ENCODE measurements around the gene ARID1B. TPM values are rescaled to one million over a fixed set of nuclear protein-coding genes. Genes with fewer than 3 reads are reported as not detected.

Gene ARID1B
- total RNA-seq, 1 donor from 2014 or later = 155 TPM

DNA sequence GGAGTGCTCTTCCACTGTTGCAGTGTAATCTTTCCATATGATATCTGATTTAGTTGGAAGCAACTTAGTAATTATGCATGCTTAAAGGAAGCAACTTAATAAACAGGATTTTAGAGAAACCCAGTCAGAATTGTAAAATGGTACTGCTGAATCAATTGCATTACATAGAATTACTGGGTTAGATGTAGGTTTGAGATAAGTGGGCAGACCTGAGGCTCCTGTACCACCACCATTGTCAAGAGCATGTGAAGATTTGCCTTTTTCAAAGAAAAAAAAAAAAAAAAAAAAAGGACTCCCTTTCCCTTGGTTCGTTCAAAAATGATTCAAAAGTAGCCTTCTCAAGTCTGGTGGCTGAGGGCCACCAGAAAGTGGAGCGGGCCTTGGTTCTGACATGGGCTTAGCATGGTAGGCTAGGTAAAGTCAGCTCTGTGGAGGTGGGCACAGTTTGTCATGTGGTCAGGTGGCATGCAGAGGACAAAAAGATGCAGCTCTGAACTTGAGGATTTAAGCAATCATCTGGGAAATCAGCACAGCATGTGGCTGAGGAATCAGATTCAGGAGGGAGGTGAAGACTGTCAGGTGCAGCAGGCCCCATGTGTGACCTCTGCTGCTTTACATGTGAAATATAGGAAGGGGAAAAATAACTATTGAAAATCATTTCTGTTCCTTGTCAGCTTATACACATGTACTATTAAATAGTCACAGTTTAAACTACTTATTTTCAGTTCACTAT is 32.4 kb downstream of the ARID1B start:
- H3K27me3 Mint-ChIP-seq (ENCODE audit: low read depth) = no peaks in the 10 kb centered on the region
- TF ChIP-seq, protein P1, sequence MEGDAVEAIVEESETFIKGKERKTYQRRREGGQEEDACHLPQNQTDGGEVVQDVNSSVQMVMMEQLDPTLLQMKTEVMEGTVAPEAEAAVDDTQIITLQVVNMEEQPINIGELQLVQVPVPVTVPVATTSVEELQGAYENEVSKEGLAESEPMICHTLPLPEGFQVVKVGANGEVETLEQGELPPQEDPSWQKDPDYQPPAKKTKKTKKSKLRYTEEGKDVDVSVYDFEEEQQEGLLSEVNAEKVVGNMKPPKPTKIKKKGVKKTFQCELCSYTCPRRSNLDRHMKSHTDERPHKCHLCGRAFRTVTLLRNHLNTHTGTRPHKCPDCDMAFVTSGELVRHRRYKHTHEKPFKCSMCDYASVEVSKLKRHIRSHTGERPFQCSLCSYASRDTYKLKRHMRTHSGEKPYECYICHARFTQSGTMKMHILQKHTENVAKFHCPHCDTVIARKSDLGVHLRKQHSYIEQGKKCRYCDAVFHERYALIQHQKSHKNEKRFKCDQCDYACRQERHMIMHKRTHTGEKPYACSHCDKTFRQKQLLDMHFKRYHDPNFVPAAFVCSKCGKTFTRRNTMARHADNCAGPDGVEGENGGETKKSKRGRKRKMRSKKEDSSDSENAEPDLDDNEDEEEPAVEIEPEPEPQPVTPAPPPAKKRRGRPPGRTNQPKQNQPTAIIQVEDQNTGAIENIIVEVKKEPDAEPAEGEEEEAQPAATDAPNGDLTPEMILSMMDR (IDR thresholded peaks at IDR 0.05; ENCODE audit: unreplicated experiment) = no peak
- H3K4me1 Mint-ChIP-seq = peaks cover 27% of the 10 kb centered on the region
- H3K36me3 Mint-ChIP-seq = peaks cover 3% of the 10 kb centered on the region
- H3K9me3 Mint-ChIP-seq = no peaks in the 10 kb centered on the region
- peak overlapping the region; percentile 38 for H3K27ac Mint-ChIP-seq
- no peak for DNase-seq (ENCODE audit: low spot score in 2 of 2, unreplicated experiment in 2 of 2)
- H3K4me3 Mint-ChIP-seq = no peak overlapping the region

DNA sequence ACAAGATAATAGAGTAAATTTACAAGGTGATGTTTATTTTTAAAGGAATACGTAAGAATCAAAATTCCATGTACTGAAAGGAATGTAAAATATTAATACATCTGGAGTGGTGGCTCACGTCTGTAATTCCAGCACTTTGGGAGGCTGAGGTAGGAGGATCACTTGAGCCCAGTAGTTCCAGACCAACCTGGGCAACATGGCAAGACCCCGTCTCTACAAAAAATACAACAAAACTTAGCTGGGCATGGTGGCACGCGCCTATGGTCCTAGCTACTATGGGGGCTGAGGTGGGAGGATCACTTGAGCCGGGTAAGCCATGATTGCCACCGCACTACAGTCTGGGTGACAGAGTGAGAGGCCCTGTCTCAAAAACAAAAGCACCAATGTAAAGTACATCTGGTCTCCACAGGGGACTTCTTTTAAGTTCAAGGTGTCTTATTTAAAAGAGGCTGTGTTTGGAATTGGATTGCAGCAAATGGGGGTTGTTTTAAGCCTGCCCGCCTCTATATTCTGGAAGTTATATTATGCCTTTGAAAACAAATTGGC is 36.9 kb downstream of the ARID1B start:
- TF ChIP-seq, protein P1 (IDR thresholded peaks at IDR 0.05; ENCODE audit: unreplicated experiment) = no peak
- Mint-ChIP-seq H3K27ac (peak overlapping the region; percentile 23), H3K9me3 (no peaks in the 10 kb centered on the region), H3K36me3 (peaks cover 3% of the 10 kb centered on the region), H3K27me3 (ENCODE audit: low read depth) (no peaks in the 10 kb centered on the region), H3K4me1 (peaks cover 33% of the 10 kb centered on the region), H3K4me3 (no peak overlapping the region)
- DNase-seq (ENCODE audit: low spot score in 2 of 2, unreplicated experiment in 2 of 2) = no peak

DNA sequence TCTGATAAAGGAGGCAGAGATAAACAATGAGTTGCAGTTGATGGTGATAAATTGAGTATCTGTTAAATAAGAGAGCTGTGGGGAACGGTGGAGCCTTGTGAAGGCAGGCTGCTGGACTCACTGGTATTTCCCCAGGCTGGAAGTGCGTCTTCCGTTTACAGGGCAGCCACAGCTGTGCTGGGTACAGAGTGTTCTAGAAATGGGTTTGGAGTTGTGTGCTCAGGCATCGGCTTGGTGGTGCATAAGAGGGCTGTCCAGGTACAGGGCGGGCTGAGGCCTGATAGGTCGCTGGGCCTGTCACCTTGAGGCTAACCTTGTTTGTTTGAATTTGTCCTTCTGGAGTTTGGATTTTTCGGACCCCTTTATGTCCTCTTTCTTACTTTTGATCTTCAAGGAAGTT is 39.3 kb downstream of the ARID1B start:
- Mint-ChIP-seq H3K4me3 (no peak overlapping the region), H3K36me3 (no peaks in the 10 kb centered on the region), H3K27ac (peak overlapping the region; percentile 18), H3K9me3 (no peaks in the 10 kb centered on the region), H3K4me1 (peaks cover 35% of the 10 kb centered on the region), H3K27me3 (ENCODE audit: low read depth) (no peaks in the 10 kb centered on the region)
- DNase-seq (ENCODE audit: low spot score in 2 of 2, unreplicated experiment in 2 of 2) = no peak
- TF ChIP-seq, protein P1 (IDR thresholded peaks at IDR 0.05; ENCODE audit: unreplicated experiment) = no peak

DNA sequence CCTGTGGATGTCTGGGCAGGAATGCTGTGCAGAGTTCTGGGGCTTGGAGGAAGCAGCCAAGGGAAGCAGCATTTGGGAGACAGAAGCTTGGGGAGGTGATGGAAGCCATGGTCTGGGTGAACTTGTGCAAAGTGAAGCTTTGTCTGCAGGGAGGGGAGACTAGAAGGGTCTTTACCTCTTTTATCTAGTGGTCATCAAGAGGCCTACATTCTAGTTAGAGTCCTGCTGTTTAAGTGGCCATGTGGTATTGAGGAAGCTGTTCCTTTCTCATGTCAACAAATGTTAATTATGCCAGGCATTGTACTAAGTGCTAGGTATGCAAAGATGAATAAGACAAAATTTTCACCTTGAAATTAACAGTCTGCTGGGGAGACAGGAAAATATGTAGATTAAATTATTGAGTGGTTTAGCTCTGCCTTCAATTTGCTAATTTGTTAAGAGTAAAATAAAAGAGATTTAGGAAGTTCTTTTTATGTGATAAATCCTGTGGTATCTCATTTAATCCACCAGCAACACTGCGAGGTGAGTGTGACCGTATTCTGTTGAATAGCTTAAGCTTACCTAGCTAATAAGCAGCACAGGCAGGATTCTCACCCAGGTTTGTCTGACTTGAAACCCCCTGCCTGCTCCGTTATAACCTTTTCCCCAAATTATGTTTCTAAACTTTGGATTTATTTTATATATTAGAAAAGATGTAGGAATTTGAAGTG is 43.1 kb downstream of the ARID1B start:
- Mint-ChIP-seq H3K9me3 (no peaks in the 10 kb centered on the region), H3K36me3 (peaks cover 4% of the 10 kb centered on the region), H3K4me3 (no peak overlapping the region), H3K27me3 (ENCODE audit: low read depth) (no peaks in the 10 kb centered on the region), H3K4me1 (peaks cover 43% of the 10 kb centered on the region), H3K27ac (no peak overlapping the region)
- TF ChIP-seq, protein P1 (IDR thresholded peaks at IDR 0.05; ENCODE audit: unreplicated experiment) = no peak
- no peak for DNase-seq (ENCODE audit: low spot score in 2 of 2, unreplicated experiment in 2 of 2)

DNA sequence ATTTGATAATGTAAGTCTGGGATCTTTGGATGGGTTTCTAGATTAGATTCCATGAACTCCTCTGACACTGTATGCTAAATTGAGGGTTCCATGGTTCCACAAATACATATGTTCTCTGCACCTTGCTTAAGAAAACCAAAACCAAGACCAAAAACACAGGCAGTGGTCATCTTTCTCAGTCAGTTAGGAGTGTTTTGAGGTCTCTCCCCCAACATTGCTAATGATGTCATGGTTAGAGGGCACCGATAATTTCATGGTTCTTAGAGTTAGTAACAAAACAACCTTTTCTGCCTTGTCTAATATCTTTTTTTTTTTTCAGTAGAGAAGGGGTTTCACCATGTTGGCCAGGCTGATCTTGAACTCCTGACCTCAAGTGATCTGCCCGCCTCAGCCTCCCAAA is 44.5 kb downstream of the ARID1B start:
- Mint-ChIP-seq H3K9me3 (no peaks in the 10 kb centered on the region), H3K4me1 (peaks cover 43% of the 10 kb centered on the region), H3K27me3 (ENCODE audit: low read depth) (no peaks in the 10 kb centered on the region), H3K36me3 (peaks cover 4% of the 10 kb centered on the region), H3K4me3 (no peak overlapping the region), H3K27ac (no peak overlapping the region)
- TF ChIP-seq, protein P1 (IDR thresholded peaks at IDR 0.05; ENCODE audit: unreplicated experiment) = no peak
- no peak for DNase-seq (ENCODE audit: low spot score in 2 of 2, unreplicated experiment in 2 of 2)
